DMS153 treated with DMSO at 0.1 percent for 48 hours (cell line): ENCODE data around the gene GBE1.

Experiments used
- DNase-seq: peaks from one replicate; lab custom pipeline; 2025; ENCODE audit not compliant: unreplicated experiment; lab: John Stamatoyannopoulos, UW

The GBE1 gene

GRCh38 chr3:81707996-81708395 lies 53.4 kb downstream of the GBE1 start:
- DNase-seq: no peak

- no peak for DNase-seq
Observed at GRCh38 chr3:81702126-81702525, 59.3 kb downstream of the GBE1 start.

DNA sequence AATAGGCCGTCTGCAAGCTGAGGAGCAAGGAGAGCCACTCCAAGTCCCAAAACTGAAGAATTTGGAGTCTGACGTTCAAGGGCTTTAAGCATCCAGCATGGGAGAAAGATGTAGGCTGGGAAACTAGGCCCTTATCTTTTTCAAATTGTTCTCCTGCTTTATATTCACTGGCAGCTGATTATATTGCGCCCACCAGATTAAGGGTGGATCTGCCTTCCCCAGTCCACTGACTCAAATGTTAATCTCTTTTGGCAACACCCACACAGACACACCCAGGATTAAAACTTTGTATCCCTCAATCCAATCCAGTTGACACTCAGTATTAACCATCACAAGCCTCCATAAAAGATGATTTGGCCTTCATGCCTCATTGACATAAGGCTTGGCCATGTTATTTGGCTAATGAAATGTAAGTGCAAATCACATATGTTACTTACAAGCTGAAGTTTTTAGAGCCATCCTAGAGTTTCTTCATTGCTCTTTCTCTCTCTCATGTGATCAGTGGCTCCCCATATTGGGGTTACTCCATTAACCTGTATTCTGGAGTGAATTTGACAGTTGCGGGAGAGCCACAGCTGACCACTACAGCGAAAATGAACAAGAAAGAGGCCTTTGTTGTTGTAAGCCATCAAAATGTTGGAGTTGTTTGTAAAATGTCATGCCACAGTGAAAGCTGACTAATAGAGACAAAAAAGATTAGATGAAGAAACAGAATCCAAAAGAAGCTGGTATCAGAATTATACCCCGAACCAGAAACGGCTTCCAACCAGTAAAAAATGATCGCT lies 61.7 kb downstream of the GBE1 start:
- no peak for DNase-seq

- no peak for DNase-seq
Observed at GRCh38 chr3:81696090-81696489, 65.4 kb downstream of the GBE1 start.

- no peak for DNase-seq
Observed at GRCh38 chr3:81695302-81695701, 66.1 kb downstream of the GBE1 start.

- no peak for DNase-seq
Observed at GRCh38 chr3:81694662-81695061, 66.8 kb downstream of the GBE1 start.

DNA sequence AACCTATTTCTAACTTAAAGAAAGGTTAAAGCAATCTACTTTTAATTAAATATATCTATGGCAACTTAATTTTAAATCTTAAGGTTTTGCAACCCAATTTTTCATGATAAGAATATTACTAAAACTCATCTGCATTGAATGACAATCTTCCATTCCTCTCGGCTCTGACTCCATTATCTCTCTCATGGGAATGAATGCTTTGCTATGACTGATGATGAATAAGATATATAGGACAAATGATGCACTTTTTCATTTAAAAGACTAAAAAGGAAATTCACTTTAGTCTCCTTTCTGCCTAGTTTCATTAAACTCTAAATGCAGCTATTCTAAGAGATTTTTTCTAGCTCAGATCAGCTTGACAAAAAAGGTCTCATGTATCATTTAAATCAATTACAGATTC lies 68.7 kb downstream of the GBE1 start:
- DNase-seq: no peak

DNA sequence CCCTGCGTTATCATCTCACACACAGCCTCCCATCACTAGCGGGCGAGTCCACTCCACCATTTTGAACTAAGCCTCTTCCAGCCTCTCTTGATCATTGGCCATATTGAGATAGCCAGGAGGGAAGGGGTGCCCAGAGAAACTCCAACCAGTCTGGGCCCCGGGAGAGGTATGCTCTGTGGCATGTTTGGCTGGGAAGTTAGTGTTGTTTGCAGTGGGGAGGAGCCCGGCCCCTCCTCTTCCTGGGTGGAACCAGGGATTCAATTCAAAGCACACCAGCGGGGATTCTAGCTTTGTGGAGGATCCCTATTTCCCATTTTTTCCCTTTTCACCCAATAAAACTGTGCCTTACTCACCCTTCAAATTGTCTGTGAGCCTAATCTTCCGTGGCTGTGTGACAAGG lies 71.8 kb downstream of the GBE1 start:
- no peak for DNase-seq

DNA sequence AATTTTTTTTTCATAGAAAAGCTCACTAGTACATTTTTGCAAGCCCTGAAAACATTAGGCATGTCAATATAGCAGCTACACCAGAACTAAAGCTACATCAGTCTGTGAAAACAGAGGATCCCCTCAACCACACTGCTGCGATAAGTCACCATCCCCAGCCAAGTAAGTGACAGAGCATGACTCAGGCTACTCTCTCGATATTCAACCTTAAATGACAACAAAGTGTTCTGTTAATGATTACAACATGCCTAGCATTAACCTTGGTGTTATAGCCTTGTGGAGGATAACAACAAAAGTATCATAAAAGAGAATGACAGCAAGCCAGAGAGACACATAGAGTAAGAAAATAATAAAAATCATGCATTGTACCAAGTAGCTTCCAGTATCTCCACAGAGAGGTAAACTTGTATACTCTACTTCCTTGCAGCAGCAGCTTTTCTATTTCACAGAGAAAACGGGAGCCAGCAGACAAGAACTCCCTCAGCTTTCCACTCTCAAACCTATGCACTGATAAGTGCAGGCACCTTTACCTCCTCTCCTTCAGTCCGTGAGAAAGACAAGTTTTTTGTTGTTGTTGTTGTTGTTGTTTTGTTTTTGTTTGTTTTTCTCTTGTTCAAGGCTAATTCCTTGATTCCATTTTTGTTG lies 76.6 kb downstream of the GBE1 start:
- no peak for DNase-seq

DNA sequence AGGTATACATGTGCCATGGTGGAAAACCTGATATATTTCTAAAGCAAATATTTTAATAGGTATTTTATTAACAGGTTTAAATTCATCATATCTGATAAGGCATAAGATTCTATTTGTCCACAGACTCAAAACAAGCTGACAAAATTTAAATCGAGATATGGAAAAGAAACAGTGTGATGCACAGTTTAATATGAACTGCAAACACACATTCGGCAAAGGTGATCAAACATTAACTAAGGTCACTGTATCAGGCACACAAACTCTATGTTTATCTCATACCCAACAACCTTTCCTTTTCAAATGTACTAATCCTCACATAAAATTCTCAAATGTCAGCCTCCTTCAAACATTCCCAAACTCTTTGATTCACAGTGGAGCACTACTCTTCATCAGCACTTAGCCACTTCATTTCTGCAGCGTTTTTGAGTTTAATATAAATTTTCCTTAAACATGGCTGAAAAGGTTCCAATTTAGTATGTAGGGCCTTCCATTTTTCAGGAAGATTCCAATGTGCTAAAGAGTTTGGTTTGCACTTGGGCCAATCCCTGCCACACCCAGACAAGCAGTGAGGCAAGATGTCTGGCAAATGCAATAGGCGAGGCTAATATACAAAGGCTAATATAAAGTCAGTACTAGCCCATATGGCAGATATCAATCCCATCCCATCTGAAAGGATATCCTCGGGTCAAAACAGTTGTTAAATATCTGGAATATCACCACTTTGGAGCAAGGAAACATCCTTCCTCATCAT lies 84.6 kb downstream of the GBE1 start:
- DNase-seq: no peak

DNA sequence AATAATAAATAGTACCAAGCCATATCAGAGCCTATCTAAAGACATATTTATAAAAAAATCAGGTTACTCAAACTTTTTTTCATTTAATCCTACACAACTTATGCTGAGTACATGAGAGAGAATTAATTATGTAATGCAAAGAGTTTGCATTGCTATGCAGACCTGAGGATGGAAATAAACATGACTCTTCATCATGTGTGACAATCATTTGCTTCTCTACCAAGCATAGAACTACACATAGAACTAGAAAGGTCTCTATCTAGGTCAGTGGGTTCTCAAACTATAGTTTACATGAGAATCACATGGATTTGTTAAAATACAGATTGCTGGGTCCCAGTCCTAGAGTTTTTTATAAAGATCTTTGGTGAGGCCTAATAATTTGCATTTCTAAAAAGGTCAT lies 86.8 kb downstream of the GBE1 start:
- no peak for DNase-seq

DNA sequence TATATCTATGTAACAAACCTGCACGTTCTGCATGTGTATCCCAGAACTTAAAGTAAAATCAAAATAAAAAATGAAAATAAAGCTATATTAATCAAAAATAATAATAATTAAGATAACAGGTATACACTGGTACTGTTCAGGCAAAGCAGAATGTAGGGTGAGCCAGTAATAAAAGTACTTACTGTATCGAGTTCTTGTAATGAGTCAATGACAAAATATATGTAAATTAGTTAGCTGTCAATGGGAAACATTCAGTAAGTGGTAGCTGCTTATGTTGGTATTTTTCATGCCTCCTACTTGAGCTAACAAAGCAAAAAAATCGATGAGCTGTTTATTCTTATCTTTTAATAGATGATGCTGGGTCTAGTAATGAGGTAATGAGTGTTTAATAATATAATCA lies 93.2 kb downstream of the GBE1 start:
- DNase-seq: no peak

- DNase-seq: no peak
Observed at GRCh38 chr3:81666502-81667121, 94.8 kb downstream of the GBE1 start.

- DNase-seq: no peak
Observed at GRCh38 chr3:81663114-81663513, 98.3 kb downstream of the GBE1 start.

DNA sequence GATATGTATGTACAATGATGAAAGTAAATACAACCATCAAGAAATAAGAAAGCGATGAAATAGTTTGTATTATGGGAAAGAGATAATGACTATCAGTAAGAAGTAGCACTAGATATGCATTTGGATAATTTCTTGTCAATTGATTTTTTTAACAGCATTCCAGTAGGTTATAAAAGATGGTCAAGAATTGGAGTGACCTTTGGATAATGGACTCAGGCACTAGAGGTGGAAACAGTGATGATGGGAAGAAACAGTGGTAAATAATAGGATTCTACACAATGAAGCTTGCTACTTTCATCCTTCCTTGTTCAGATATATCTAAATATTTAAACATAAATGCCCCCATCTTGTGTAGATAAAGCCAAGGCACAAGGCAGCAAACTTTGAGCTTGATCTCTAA lies 101.4 kb downstream of the GBE1 start:
- DNase-seq: no peak

- no peak for DNase-seq
Observed at GRCh38 chr3:81658322-81658997, 103.0 kb downstream of the GBE1 start.

GRCh38 chr3:81651139-81651538 lies 110.3 kb downstream of the GBE1 start:
- no peak for DNase-seq

GRCh38 chr3:81650187-81650586 lies 111.3 kb downstream of the GBE1 start:
- DNase-seq: no peak

- DNase-seq: no peak
Observed at GRCh38 chr3:81645248-81645647, 116.2 kb downstream of the GBE1 start.

DNA sequence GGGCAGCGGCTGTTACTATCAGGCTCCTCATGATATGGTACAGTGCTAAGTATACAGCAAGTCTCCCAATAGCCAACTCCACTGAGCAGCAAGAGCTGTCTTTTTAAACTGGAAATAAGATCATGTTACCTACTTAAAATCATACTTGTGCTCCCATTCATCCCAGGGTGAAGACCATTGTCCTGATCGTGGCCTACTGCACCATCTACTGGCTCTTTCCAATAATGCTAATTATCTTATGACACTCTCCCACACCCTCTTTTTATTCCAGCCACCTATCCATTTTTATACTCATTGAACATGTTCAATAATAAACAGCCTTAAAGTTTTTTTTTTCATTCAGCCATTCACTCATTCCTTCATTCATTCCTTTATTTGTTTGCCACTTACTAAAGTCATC lies 117.7 kb downstream of the GBE1 start:
- no peak for DNase-seq

DNA sequence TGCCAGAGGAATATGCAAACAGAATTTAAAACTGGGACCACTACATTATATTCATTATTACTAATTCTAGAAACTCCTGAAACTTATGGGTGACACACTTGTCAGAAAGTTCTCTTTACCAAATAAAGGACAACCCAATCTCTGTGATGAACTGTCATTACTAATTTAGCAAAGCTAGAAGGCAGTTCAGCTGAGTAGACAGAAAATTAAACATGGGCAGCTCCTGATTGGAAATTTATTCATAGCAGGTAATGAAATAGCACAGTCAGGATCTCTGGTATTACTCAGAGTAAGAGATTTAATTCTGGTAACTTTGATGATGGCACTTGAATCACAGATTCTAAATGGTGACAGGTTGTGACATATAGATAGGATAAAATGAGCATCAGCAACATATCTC lies 123.0 kb downstream of the GBE1 start:
- DNase-seq: no peak
